GM20000 (cell line): ENCODE measurements around the gene SNX3.

Source experiments
- DNase-seq: peaks from one replicate; pipeline ENCODE4 v3.0.0; 2012; ENCODE audit warnings: low spot score
- CTCF ChIP-seq: IDR thresholded peaks from 2 replicates; pipeline ENCODE4 v1.5.1; 2012; ENCODE audit warnings: mild to moderate bottlenecking, control low read depth; ENCODE audit errors: extremely low read depth, missing control alignments

Gene SNX3

GRCh38 chr6:108227290-108227689, 33.5 kb downstream of the SNX3 start:
- no peak for TF ChIP-seq CTCF
- no peak for DNase-seq

GRCh38 chr6:108222504-108222903, 38.3 kb downstream of the SNX3 start:
- DNase-seq: no peak
- no peak for TF ChIP-seq CTCF

GRCh38 chr6:108222064-108222463, 38.8 kb downstream of the SNX3 start:
- no peak for TF ChIP-seq CTCF

GRCh38 chr6:108211671-108212070, 49.2 kb downstream of the SNX3 start:
- TF ChIP-seq CTCF: no peak
- DNase-seq: no peak

More at GRCh38 chr6:108222064-108222463, 38.8 kb downstream of the SNX3 start:
- no peak for DNase-seq

GRCh38 chr6:108210556-108210955, 50.3 kb downstream of the SNX3 start:
- DNase-seq: no peak
- no peak for TF ChIP-seq CTCF

GRCh38 chr6:108209738-108210137, 51.1 kb downstream of the SNX3 start:
- no peak for TF ChIP-seq CTCF
- no peak for DNase-seq

GRCh38 chr6:108207013-108207412, 53.8 kb downstream of the SNX3 start:
- no peak for DNase-seq
- TF ChIP-seq CTCF: no peak
